Urothelium cell line (cell line): ENCODE measurements around the gene AFM.
"Not testable (repeated sequence)": the region's sequence is repeated elsewhere in the genome, so short reads cannot be mapped to it uniquely, and the experiment has no call there.

Experiments
- DNase-seq: peaks from one replicate; pipeline ENCODE4 v3.0.0; 2011; ENCODE audit warnings: low spot score, mixed read lengths
- FAIRE-seq: peaks from 2 replicates; lab custom pipeline; 2011; peaks lifted over from hg19 to GRCh38; lab: Jason Lieb, UNC

The AFM gene

GRCh38 chr4:73499996-73500765 lies 18.6 kb downstream of the AFM start:
- no peak for FAIRE-seq
- DNase-seq: no peak

- DNase-seq (no peak), FAIRE-seq (no peak)
Measured at GRCh38 chr4:73501664-73502265, 20.2 kb downstream of the AFM start.

- DNase-seq (no peak), FAIRE-seq (no peak)
Measured at GRCh38 chr4:73505567-73505966, 24.0 kb downstream of the AFM start.

- DNase-seq (no peak), FAIRE-seq (no peak)
Measured at GRCh38 chr4:73507541-73507940, 26.0 kb downstream of the AFM start.

GRCh38 chr4:73508651-73509050 lies 27.1 kb downstream of the AFM start:
- DNase-seq: no peak
- FAIRE-seq: no peak

DNA sequence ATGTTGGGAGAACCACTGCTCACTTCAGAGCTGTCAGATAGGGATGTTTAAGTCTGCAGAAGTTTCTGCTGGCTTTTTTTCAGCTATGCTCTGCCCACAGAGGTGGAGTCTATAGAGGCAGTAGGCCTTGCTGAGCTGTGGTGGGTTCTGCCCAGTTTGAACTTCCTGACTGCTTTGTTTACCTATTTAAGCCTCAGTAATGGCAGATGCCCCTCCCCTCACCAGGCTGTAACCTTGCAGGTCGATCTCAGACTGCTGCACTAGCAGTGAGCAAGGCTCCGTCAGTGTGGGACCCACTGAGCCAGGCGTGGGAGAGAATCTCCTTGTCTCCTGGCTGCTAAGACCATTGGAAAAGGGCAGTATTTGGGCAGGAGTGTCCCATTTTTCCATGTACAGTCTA lies 36.8 kb downstream of the AFM start:
- FAIRE-seq (no peak), DNase-seq (no peak)

- FAIRE-seq: peak; percentile 74
- peak; percentile 56 for DNase-seq
Measured at GRCh38 chr4:73520821-73521220, 39.3 kb downstream of the AFM start.

- DNase-seq: no peak
- no peak for FAIRE-seq
Measured at GRCh38 chr4:73523126-73523525, 41.6 kb downstream of the AFM start.

DNA sequence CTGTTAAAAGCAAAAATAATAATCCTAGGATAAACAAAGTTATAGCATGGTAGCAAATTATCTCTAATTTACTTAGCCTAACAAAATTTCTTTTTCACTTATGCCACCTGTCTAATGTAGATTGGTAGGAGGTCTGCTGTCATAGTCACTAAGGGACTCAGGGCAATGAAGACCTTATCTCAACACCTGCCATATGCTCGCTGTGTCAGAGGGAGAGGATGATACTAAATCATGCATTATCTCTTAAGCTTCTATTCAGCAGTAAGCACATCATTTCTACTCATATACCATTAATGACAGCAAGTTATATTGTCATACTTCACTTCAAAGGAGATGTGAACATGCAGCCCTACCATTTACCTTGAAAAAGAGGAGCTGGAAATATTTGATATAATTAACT lies 44.1 kb downstream of the AFM start:
- no peak for DNase-seq
- FAIRE-seq: no peak

DNA sequence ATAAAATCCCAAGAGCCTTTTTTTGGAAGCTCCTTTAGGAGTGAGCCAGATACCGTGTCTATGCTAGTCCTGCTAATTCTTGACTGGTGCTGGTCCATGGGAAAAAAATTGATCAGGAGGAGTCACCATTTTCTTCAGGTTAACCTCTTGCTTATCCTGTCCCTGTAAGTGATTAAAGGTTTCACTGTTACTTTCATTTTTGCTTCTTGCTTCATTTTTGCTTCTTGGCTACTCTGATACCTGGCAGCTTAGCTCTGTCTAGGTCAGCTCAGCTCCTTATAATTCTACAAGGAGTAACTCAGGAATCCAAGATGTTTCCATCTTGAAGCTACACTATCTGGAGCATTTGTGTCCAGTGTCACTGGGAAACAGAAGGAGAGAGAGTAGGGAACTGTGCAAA lies 45.7 kb downstream of the AFM start:
- FAIRE-seq (no peak), DNase-seq (no peak)

- FAIRE-seq (no peak), DNase-seq (no peak)
Measured at GRCh38 chr4:73528171-73528570, 46.6 kb downstream of the AFM start.

- DNase-seq: no peak
- FAIRE-seq: no peak
Measured at GRCh38 chr4:73533515-73534422, 52.2 kb downstream of the AFM start.

DNA sequence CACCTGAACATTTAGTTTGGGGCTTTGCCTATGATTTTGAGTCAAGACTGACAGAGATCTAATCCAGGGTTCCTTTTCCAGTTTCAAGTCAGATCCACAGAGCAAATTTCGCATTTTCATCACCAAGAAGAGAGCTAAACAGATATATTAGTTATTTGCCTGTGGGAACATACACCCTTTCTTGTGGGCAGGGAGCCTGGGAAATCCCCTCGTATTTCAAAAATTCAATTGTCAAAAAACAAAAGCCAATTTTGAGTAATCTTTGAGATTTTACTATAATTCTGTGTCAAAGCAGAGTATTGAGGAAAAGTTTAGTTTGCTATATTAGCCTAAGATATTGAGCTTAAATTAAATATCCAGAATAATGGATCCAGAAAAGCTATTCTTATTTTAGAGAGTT lies 56.6 kb downstream of the AFM start:
- DNase-seq (no peak), FAIRE-seq (no peak)

- FAIRE-seq: no peak
- DNase-seq: no peak
Measured at GRCh38 chr4:73539386-73539785, 57.8 kb downstream of the AFM start.

GRCh38 chr4:73540826-73541225 lies 59.3 kb downstream of the AFM start:
- FAIRE-seq (no peak), DNase-seq (no peak)

DNA sequence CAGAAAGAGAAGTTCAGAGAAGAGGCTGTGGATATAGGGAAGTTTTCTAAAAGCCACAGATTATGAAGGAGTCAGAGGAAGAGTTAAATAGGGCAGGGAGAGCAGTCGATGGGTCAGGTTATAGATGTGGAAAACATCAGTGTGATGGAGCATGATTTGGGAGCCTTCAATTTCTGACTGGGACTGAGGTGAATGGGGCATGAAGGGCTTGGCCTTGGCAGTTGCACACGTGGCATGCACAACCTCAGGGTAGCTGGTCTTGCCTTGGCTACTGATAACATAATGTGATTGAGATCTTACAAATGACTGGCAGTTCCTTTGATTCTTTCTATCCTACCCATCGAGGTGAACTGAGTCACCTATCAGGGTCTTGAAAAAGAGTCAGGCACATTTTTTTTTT lies 59.7 kb downstream of the AFM start:
- FAIRE-seq (no peak), DNase-seq (no peak)

- no peak for FAIRE-seq
- no peak for DNase-seq
Measured at GRCh38 chr4:73544620-73545019, 63.1 kb downstream of the AFM start.

DNA sequence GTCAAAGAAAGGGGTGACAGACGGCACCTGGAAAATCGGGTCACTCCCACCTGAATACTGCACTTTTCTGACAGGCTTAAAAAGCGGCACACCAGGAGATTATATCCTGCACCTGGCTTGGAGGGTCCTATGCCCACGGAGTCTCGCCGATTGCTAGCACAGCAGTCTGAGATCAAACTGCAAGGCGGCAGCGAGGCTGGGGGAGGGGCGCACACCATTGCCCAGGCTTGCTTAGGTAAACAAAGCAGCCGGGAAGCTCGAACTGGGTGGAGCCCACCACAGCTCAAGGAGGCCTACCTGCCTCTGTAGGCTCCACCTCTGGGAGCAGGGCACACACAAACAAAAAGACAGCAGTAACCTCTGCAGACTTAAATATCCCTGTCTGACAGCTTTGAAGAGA lies 69.3 kb downstream of the AFM start:
- not testable (repeated sequence) for DNase-seq, FAIRE-seq
